GM12801 (cell line): ENCODE measurements around the gene CMTM4.
A peak's percentile ranks its signal among the peaks of the same experiment; 100 is the strongest.

Experiments used
- TF ChIP-seq, protein P1 (sequence below): IDR thresholded peaks from one replicate; pipeline ENCODE4 v1.5.1; 2011; ENCODE audit warnings: control low read depth; ENCODE audit not compliant: insufficient read length; ENCODE audit errors: extremely low read depth

Gene CMTM4

DNA sequence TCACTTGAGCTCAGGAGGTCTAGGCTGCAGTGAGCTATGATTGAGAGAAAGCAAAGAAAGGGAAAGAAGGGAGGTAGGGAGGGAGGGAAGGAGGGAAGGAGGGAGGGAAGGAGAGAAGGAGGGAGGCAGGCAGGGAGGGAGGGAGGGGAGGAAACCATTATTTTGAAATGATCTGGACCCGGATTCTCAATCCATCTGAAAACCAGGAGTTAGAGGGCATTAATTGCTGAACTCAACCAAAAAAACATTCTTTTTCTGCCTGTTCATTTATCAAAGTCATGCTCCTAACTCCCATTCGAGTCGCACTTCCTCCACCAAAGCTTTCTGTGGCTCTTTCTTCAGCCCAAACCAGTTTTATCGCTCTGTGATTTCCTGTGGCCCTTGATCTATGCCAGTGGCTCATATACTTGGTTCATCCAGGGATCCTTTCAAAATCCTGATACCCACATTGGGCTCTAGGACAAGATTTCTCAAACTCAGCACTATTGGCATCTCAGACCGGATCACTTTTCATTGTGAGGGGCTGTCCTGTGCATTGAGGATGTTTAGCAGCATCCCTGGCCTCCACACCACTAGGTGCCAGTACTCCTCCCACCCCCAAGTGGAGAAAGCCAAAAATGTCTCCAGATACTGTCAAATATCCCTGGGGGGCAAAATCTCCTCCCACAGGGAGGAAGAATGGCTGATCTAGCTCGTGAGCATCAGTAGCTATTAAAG lies 38.2 kb downstream of the CMTM4 start:
- TF ChIP-seq, protein P1, sequence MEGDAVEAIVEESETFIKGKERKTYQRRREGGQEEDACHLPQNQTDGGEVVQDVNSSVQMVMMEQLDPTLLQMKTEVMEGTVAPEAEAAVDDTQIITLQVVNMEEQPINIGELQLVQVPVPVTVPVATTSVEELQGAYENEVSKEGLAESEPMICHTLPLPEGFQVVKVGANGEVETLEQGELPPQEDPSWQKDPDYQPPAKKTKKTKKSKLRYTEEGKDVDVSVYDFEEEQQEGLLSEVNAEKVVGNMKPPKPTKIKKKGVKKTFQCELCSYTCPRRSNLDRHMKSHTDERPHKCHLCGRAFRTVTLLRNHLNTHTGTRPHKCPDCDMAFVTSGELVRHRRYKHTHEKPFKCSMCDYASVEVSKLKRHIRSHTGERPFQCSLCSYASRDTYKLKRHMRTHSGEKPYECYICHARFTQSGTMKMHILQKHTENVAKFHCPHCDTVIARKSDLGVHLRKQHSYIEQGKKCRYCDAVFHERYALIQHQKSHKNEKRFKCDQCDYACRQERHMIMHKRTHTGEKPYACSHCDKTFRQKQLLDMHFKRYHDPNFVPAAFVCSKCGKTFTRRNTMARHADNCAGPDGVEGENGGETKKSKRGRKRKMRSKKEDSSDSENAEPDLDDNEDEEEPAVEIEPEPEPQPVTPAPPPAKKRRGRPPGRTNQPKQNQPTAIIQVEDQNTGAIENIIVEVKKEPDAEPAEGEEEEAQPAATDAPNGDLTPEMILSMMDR = no peak

DNA sequence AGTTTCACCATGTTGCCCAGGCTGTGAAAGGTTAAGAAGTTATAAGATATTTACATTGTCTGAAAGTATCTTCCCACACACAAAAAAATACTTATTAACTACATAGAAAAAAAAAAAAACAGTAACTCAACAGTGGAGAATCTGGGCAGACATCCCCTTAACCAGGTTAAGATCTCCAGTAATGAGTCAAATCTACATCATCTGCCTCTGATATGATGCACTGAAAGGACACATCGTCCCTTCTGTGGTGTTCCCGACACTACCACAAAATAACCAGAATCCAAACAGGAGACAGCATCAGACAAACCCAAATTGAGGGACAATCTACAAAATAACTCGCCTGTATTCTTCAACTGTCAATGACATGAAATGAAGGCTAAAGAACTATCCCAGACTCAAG lies 40.0 kb downstream of the CMTM4 start:
- TF ChIP-seq, protein P1 = no peak

DNA sequence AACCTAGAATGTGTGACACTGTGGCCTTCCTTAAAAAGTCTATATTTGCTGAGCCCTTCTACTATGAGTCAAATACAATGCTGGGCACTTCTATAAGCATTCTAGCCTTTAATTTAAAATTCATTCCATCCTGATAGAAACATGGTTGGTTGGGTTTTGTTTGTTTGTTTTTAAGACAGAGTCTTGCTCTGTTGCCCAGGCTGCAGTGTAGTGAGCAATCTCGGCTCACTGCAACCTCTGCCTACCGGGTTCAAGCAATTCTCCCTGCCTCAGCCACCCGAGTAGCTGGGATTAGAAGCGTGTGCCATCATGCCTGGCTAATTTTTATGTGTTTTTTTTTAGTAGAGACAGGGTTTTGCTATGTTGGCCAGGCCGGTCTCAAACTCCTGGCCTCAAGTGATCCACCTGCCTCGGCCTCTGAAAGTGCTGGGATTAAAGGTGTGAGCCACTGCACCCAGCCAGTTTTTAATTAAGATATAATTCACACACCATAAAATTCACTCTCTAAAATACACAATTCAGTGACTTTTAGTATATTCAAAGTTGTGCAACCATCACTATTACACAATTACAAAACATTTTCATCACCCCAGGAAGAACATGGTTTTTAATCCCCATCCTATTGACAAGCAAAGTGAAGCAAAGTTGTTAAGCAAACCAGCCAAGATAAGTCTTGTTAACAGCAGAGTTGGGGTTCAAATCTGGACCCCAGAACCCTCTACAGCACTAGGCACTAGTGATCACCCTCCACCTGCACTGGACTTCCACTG lies 42.8 kb downstream of the CMTM4 start:
- TF ChIP-seq, protein P1 = no peak

DNA sequence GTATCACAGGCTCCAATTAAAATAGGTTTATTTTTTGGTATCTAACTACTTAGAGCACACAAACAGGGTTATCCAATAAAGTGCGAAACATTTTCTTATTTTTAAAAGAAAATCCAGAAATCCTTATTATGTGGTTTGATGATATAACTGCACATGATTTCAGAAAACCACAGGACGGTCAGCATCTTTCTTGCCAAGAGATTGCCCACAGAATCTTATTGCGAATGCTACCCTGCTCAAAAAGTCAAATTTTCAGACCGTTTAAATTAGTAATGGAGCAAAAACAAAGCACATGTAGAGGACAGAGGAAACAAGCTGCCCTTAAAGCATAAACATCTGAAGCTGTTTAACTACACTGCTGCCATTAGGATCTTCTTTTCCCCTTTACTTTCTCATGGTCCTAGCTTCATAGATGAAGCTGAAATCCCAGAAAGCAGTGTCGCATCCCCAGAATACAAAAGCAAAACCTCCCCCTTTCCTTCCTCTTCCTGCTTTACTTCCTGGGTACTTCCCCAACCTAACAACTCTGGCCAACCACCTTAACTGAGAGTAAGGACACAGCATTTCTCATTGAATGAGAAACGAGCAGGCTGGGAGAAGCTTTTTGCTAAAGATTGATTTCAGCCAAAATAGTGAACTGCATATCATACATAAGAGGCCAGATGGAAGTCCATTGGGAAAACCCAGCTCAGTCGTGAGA lies 43.7 kb downstream of the CMTM4 start:
- TF ChIP-seq, protein P1 = no peak

DNA sequence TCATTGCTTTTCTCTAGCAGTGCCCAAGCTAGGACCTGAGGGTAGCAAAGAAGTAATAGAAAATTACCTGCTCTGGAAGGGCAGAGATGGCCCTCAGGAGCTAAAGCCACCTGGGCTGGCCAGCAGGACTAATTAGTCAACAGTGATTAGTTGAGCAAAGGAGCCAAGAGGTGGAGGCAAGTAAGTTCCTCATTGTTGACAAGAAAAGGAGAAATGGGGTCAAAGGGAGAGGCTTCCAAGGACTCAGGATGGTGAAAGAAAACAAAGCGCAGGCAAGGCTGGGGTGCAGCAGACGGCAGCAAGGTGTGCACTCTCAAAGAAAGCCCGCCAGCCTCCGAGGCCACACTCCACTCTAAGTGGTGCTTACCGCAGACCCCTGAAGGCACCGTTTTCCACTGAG lies 44.6 kb downstream of the CMTM4 start:
- TF ChIP-seq, protein P1 = no peak

DNA sequence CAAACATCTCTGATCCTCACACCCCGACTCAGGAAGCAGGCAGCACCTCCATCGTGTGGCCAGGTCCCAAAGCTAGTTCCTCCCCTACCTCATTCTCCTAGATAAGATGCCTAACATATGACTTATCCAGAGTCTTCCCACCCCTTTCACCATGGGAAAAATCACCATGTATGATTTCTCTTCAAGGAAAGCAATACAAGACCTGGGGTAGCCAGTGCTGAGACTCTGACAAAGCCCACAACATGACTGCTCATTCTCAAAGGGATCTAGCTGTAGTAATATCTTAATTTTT lies 45.1 kb downstream of the CMTM4 start:
- TF ChIP-seq, protein P1 = no peak

DNA sequence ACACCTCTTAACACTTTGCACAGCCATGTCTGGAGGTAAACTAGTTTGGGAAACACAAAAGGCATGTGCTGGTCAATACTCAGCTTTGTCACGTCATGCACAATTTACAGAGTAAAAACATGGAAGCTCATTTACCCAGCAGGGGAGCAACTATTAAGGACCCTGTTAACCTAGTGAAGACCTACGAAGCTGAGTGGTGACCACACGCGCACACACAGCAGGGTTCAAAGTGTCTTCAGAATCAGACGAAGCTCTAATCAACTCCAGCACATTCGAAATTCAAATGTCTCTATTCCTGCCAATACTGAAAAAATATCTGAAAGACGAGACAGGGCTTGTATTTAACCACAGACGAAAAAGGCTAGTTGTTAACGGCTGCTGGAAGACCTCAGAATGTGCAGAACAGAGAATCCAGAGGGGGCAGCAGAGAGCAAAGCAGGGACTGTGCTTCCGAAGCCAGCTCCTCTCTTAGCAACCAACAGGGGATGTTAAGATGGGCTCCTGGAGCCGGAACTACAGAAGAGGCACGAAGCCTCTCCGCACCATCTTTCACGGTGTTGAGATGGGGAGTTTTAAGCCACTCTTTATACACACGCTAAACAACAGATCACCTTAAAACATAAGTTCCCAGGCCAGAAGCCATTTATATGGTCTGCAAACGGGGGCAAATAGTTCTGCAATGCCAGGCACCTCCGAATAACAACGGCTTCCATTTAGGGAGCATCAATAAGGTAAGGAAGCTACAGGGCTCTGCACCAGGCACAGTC lies 45.7 kb downstream of the CMTM4 start:
- TF ChIP-seq, protein P1 = peak; percentile 72
